NCI-H345 treated with DMSO at 0.1 percent for 48 hours (cell line): Measurements from ENCODE around the gene PRICKLE2.

ENCODE experiments used
- DNase-seq: peaks from one replicate; lab custom pipeline; 2025; ENCODE audit not compliant: unreplicated experiment; lab: John Stamatoyannopoulos, UW

The PRICKLE2 gene

GRCh38 chr3:64224826-64225610, at the start of gene PRICKLE2:
PRICKLE2 (minus strand) TSS chr3:64225466; CDS start chr3:64198927, 26,539 bp downstream.
- no peak for DNase-seq

- no peak for DNase-seq
Observed at GRCh38 chr3:64272842-64273241, 47.6 kb upstream of the PRICKLE2 start.

DNA sequence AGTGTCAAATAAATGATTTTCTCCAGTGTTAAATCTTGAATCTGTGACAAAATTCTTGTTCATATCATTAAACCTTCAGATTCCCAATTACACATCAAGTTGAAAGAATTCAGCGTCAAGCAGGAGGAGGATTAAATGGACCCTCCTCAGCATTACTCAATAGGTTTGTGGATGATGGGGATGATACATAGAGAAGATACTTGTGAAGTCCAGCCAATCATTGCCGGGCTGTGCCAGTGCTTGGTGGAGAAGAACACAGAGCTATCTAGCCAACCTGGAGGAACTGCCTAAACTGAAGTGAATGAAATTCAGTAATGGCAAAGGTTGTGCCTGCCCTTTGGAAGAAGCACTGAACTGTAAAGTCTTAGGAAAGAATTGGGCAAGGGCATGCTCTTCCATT, 47.0 kb upstream of the PRICKLE2 start:
- DNase-seq, result no peak

DNA sequence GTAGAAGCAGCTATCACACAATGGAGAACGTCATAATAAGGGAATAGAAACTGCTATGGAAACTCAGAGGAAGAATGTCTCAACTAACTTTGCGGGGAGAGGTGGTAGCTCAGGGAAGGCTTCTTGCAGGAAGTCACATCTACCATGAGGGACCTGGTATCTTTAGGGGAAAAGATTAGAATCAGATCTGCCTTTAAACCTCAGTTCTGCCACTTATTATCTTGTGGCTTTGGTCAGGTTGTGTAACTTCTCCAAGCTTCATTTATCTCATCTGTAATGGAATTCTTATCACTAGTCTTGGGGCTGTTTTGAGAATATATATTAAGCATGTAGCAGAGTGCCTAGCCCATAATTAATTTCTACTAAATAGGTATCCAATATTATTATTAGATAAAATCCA, 46.4 kb upstream of the PRICKLE2 start:
- DNase-seq, result no peak

GRCh38 chr3:64270866-64271260, 45.6 kb upstream of the PRICKLE2 start:
- DNase-seq, result no peak

GRCh38 chr3:64270142-64270865, 45.0 kb upstream of the PRICKLE2 start:
- no peak for DNase-seq

DNA sequence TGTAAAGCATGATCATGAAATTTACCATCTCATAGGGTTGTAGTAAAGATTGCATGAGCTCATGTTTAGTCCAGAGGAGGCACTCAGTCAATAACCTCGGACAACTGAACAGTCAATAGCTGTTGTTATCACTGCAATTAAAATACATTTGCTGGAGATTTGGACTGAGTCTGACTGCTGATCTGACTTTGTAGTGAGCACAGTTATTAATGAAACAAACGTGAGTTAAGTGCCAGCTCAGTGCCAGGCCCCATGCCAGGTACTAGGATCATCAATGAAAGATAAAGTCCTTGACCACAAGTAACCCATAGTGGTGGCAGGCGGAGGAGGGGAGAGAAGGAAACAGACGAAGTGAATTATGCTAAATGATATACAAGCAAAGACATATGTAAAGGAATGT, 43.7 kb upstream of the PRICKLE2 start:
- DNase-seq, result no peak

DNA sequence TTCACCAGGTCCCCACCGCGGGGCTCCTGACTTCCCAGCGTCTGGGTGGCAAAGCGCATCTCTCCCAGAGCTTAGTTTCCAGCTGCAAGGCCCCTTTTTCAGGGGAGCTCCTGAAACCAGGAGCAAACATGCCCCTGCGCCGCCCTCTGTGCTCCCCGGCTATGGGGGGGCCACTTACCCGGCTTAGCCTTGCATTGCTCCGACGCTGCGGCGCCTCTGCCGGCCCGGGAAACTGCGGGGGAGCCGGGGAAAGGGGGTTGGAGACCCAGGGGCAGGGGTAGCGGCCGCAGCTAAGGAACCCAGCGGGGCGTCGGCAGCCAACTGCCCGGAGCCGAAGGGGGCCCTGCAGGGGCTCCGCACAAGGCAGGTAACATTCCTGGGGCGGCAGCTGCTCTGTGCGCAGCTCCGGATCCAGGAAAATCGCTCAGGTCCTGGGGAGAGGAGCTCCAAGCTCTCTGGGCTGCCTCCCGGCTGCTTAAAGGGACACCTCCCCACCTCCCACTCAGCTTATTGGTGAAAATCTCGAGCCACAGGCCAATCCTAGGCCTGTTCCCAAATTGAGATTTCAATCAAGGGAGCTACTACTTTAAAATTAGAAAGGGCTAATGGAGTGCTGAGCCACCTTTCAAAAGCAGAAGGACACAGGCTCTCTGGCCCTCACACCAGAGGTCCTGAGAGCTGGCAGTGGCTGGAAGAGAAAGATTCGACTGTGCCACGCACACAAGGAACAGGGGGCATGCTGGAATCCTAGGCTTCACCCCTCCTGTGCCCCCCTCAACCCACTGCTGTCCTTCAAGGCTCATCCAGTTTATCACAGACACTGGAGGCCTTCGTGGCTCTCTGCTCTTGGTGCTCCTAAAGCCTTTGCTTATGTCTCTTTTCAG, 42.7 kb upstream of the PRICKLE2 start:
- no peak for DNase-seq

DNA sequence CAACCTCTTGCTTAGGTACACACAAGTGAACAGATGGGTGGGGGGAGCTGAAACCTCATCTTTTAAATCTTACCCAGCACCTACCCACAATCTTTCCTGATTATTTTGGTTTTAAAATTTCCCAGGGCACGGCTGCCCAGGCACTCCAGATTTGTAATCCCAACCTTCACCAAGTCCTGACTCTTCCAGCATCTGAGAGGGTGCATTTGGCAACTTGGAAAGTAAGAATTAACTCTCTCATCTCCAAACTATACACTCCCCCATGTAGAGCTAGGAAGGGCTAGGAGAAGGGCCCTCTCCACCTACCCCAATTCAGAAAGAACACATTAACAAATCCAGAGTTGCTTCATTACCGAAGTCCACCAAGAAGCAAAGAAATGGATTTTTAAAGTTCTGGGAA, 41.7 kb upstream of the PRICKLE2 start:
- no peak for DNase-seq

GRCh38 chr3:64266065-64266931, 41.0 kb upstream of the PRICKLE2 start:
- no peak for DNase-seq

- no peak for DNase-seq
Observed at GRCh38 chr3:64265646-64266045, 40.4 kb upstream of the PRICKLE2 start.

DNA sequence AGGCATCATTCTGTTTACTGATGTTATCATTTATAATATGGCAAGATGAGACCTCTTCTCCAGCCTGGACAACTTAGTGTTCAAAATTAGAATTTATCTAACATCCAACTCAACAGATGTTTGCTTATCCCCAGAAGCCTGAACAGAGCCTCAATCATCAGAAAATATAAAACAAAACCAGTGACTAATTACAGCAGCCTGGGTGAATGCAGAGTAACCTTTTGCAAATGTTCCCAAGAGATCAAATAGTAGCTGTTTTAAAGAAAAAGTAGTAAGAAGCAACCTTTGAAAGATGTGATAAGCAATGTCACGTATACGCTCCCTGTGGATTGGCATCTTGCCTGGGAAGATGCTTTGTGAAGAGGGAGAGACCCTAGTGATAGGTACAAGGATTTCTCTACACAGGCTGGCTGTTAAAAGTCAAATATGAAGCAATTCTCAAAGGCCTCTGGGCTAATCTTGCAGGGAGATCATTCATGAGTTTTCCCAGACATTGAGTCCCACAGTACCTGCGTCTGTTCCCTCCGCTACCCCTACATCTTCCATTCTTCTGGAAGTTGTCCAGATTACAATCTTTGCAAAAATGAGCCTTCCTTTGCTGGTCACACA, 39.3 kb upstream of the PRICKLE2 start:
- no peak for DNase-seq

- DNase-seq, result no peak
Observed at GRCh38 chr3:64262574-64263114, 37.4 kb upstream of the PRICKLE2 start.

- DNase-seq, result no peak
Observed at GRCh38 chr3:64260431-64260830, 35.2 kb upstream of the PRICKLE2 start.

GRCh38 chr3:64259636-64260035, 34.4 kb upstream of the PRICKLE2 start:
- DNase-seq, result no peak

DNA sequence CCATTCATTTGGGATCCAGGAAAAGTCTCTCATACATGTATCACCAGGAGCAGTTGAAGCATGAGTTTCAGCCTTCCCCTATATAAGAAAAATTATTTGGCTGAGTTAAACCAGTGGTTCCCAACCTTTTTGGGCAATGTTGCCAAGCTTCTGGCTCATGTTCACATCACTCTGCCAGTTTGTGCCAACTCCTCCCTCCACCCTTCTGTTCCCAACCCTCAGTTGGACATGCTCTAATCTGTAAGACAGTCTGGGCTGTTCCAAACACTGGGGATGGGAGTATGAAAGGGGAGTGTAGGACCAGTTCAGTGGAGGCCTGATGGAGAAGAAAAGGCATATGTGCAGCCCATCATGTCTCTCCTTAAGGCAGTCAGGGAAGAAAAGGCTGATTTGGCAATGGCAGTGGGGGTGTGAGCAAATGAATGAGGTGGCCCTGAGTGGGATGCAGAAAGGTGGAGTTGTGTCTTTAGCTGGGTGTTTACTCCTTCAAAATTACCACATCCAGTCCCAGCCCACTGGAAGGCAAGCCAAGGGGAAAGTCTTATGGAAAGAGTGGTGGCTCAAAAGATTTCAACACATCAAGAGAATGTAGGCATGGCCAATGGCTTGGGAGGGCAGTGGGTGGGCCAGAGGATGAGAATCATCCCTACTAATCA, 32.0 kb upstream of the PRICKLE2 start:
- no peak for DNase-seq

DNA sequence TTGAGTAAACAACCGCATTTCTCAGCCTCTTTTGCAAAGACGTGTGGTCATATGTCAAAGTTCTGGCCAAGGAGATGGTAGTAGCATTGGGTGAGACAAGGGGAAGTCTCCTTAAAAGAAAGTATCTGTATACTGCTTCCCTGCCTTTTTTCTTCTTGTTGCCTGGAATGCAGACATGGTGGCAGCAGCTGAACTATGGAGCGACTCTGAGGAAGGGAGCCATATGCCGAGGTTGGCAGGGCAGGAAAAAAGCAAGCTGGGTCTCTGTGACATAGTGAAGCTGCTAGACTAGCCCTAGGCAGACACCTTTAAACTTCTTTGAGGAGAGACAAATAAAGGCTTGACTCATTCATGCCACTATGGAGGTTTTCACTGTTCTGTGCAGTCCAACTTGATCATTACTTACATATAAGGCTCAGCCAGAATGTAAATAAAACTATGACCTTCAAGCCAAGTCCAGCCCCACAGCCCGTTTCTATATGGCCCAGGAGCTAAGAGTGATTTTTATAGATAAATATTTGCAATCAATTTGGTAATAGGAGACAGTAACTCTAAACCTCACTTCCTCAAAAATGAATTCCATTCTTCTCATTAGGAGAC, 30.6 kb upstream of the PRICKLE2 start:
- no peak for DNase-seq

DNA sequence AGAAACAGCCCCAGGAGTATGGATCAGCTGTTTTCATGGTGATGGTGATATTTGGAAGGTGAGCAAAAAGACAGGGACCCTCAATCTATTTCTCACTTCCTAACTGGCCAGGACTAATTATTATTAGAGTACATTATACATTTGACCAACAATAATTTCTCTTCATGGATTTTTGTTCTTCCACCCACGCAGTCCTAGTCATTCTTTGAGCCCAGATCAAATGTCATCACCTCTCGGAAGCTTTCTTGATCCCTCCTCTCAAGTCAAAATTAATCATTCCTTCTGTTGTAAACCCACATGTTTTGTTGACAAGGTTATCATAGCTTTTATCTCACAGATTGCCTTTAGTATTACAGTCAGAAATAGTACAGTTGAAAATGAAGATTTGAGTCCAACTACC, 29.2 kb upstream of the PRICKLE2 start:
- no peak for DNase-seq

- DNase-seq, result no peak
Observed at GRCh38 chr3:64253689-64254088, 28.4 kb upstream of the PRICKLE2 start.
